IPS-NIHi7 (cell line): ENCODE data around the gene SLC4A4.

Experiments
- DNase-seq: peaks from one replicate; pipeline ENCODE4 v3.0.0; 2012; ENCODE audit warnings: mixed read lengths; ENCODE audit errors: extremely low spot score

Gene SLC4A4

DNA sequence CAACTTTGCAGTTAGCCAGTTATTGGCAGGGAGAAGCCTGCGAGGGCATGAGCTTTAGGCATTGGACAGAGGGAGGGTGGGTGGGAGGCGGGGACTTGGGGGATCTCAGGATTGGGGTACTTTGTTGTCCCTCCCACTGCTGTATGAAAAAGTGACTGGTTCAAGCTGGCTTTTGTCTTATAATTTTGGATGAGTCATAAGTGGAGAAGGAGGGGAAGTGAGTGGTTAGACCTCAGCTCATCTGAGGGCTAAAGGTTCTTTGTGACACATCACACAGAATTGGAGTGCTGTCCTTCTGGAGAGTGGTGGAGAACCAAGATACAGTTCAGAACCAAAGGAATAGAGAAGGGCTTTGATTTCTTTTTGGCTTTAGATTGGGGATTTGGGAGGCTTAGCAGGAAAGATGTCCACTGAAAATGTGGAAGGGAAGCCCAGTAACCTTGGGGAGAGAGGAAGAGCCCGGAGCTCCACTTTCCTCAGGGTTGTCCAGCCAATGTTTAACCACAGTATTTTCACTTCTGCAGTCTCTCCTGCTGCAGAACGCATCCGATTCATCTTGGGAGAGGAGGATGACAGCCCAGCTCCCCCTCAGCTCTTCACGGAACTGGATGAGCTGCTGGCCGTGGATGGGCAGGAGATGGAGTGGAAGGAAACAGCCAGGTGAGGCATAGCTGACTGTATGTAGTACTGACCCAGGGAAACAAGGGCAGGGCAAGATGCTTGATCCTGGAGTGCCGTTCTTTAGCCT, at the start of gene SLC4A4:
Gene SLC4A4, plus strand, starts transcription at position 175 of the 748 bp plus-strand sequence.
- no peak for DNase-seq

DNA sequence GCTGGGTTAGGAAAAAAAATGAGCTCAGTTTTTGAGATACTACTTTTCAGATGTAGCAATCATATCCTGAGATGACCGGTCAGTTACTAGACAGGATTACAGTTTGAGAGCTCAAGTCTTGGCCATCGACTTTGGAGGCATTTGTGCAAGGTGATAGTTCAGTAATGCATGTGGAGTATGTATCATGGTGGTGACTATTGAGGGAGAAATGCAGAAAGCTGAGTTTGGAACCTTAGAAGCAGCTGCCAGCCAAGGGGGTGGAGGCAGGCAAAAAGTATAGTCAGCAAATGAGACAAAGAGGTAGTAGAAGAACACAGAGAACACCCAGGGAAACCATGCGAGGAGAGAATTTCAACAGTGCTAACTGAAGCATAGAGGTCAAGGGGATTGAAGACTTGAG, 48.7 kb upstream of the SLC4A4 start:
- DNase-seq: no peak

DNA sequence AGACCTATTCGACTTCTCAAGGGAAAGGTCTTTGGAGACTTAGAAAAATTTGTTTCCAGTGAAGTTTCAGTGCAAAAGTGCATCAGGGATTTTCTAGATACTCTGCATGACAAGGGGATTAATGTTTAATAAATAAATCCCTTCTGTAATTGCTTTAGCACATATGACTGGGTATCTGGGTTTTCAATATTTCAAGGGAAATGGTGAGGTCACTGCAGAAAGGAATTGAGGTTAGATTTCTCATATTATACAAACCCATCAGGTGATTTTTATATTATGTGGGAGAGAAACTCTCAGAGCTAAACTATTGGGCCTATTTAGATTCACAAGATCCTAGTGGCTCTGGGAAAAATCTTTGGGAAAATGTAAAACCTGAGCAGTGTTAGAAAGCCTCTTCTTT, 48.3 kb upstream of the SLC4A4 start:
- DNase-seq: no peak

DNA sequence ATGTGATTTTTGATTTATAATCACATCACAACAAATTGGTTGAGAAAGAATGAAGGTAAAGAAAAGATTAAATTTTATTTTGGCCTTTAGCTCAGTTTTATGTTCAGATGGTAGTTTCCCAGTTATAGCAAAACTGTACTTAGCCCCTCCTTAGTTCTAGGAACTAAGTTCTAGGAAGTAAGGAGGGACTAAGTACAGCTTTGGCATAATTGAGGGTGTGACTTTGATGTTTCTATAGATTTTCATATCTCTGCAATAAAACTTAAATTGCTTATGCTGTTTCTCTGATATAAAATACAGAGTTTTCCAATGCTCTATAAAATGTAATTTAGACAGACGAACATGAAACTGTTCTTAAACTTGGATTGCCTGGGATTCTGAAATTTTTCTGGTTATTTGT, 46.6 kb upstream of the SLC4A4 start:
- DNase-seq: no peak

DNA sequence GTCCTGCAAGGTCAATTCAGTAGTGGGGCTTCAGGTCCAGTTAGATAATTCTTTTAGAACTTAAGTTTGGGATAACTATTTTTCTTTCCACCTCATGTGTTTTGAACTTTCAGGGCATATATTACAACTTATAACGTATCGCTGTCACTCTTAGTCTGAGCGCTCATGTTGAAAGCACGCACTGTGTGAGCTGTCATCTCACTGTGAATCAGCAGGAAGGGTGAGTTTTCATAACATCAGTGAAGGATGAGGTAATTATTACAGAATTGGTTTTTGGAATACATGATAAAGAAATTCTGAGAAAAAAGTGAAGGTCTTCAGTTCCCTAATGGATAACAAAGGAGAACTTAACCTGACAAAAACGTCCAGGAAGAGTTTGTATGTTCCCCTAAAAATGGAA, 45.1 kb upstream of the SLC4A4 start:
- DNase-seq: no peak

DNA sequence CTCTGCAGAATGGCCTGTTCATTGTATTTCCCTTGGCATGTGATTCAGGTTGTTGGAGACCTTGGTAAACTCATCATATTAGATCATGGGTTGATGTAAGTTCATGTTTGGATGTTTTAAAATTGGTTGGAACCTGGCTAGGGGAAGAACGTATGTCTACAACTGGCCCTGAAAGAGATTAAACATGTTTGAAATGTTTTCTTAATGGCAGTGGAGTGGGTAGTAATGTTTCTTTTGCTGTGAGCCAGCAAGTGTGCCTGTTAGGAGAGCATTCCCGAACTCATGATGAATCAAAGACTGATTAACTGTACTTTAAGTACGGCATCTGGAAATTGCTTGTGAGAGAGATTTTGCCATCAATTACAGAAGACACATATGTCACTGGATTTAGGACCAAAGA, 44.5 kb upstream of the SLC4A4 start:
- DNase-seq: no peak

DNA sequence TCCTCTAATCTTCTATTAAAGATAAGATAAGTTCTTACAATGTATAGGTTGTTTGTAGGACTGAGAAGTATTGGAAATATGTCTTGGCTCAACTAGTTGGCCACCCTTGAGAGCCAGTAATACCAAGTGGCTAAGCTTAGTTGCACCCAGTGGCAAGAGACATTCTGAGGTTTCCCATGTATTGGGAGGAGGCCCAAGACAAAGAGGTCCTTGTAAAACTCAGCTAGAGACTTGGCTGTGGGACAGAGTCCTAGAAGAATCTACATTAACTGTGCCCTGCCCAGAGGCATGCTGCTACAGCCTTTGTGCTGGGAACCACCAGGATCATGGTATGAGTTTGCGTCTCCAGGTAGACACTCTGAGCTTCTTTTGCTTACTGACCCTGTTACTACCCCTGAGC, 41.9 kb upstream of the SLC4A4 start:
- DNase-seq: no peak

DNA sequence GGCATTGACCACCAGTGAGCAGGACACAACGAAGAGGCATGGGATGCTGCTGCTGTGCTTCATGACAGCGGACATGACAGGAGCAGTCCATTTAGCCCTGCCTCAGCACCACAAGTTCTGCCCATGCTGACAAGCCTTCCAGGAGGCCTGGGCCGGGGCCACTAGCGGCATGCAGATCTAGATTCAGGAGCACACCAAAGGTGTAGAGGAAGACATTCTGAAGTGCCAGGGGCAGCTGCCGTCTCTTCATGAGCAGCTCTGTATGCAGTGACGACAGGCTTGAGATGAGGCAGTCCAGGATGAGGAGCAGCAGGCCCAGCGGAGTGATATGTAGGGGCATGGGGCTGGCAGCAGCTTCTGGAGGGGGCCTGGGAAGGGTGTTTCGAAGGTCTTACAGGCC, 38.5 kb upstream of the SLC4A4 start:
- no peak for DNase-seq

DNA sequence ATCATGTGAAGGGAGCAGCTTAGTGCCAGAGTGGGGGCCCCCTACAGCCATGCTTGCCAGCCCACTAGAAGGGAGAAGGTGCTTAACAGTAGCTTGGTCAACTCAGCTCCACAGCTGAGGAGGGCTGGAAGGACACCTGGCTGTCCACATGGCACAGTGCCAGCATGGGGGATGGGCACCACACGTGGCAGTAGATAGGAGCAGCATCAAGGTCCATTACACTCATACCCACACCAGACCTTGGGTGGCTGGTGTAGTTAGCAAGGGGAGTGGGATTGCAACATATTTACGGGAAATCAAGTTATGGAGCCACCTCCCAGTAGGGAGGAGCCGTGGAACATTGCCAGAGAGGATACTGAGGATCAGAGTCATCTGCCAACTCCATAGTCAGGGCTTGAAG, 37.9 kb upstream of the SLC4A4 start:
- DNase-seq: no peak

DNA sequence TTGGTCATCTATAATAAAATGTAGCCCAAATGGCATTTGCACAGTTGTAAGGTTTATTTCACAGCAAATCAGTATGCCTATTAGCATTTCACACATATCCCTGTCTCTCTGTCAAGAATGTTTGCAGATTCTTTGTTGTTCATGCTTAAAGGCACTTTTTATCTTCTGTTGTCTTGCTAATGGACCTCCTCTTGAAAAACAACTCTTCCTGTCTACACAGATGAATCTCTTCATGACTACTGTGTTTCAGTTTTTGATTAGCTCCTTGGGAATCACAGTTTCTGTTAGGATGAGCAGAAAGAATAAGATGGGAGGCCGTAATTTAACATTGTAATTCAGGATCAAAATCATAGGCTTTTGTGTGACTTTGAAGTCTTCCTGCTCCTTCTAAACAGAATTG, 35.5 kb upstream of the SLC4A4 start:
- DNase-seq: no peak

DNA sequence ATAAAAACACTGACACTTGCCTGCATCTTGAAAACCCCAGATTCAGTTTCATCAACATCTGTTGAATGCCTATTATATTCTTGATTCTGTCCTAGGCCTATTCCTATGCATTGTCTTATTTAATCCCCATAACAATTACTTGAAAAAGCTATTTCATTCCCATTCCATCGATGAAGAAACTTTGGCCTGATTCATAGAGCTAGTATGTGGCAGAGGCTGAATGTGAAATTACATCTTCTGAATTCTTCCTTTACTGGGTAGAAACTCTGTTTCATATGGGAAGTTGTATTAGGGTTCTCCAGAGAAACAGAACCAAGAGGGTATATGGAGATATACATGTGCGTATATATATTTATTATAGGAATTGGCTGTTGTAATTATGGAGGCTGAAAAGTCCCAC, 35.0 kb upstream of the SLC4A4 start:
- no peak for DNase-seq

DNA sequence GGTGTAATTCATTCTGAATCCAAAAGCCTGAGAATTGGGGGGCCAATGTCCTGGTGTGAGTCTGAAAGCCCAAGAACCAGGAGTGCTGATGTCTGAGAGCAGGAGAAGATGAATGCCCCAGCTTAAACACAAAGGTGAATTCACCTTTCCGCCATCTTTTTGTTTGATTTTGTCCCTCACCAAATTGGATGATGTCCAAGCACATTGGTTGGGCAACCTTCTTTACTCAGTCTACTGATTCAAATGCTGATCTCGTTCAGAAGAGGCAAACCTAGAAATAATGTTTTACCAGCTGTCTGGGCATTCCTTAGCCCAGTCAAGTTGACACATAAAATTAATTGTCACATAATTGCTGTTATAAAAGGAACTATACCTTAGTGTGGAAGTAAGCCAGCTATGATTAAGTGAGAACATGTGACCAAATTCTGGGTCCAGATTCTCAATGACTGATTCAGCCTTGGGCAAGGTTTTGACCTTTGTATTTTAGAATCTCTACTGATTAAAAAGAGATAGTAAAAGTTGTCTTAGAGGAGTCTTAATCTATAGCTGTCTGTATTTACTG, 34.5 kb upstream of the SLC4A4 start:
- DNase-seq: no peak

DNA sequence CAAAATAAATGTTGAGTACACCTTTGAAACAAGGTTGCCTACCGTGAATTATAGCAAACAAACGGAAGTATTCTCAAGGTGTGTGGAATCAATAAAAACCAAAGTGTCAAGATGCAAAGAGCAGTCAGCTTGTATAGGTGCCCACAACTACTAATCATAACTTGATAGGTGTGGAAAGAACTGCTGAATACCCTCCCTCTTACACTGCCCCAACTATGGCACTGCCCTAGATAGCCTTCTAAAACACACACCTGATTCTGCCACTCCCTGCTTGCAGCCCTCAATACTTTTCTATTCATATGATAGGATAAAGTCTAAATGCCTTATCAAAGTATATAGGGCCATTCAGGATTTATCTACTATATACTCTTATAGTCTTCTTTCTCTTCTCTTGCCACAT, 31.1 kb upstream of the SLC4A4 start:
- DNase-seq: no peak

DNA sequence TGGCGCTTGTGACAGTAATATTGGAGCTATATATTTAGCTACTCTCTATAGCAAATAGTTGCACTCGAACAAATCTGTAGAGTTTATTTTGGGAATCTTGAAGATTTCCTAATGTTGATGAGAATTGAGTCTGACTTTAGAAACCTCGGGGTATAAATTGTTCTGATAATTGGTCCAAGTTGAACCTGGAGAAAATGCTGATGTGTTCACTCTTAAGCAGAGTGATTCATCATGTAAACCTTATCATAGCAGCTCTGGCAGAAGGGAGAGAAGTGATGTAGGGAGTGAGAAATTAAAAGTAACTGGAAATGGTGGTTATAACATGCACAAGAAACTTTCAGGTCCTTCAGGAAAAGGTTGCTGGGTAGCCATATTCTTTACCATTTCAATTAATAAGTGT, 16.4 kb upstream of the SLC4A4 start:
- DNase-seq: no peak

DNA sequence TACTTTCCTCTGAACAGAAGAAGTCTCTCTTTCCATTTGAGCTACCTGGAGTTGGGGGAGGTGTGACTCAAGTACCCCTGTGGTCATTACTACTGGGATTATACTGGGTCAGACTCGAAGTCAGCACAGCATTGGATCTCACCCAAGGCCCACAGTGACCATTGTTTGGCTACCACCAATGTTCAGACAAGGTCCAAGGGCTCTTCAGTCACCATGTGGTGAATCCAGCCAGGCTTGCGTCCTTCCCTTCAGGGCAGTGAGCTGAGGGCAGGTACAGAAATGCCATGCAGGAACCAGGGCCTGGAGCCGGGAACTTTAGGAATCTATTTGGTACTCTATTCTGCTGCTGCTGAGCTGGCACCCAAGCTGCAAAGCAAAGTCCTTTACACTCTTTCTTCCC, 5.5 kb upstream of the SLC4A4 start:
- DNase-seq: no peak

DNA sequence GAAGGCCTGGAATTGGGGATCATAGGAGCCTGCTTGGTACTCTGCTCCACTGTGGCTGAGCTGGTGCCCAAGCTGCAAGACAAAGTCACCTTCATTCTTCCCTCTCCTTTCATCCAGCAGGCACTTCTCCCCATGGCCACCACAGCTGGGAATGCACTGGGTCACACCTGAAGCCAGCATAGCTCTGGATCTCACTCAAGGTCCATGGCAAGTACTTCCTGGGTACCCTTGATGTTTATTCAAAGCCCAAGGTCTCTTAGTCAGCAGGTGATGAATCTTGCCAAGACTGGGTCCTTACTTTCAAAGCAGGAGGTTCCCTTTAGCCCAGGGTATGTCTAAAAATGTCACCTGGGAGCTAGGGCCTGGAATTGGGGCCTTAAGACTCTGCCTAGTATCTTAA, 4.9 kb upstream of the SLC4A4 start:
- DNase-seq: no peak

DNA sequence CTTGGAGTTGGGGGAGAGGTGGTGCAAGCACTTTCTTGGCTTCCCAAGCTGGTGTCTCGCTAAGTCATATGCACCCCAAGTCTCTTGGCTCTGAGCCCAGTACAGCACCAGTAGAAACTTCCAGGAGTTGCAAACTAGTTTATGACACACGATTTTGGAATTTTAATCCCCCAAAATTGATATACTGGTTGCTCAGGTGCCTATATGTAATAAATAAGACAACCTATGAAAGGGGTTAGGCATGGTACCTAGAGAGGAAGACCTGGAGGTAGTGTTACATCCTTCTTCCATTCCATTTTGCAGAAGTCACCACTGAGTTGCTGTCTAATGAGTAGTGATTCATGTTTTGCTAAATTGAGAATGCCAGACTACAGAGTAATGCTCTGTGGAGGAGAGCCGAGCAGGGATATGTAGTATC, 4.3 kb upstream of the SLC4A4 start:
- no peak for DNase-seq

DNA sequence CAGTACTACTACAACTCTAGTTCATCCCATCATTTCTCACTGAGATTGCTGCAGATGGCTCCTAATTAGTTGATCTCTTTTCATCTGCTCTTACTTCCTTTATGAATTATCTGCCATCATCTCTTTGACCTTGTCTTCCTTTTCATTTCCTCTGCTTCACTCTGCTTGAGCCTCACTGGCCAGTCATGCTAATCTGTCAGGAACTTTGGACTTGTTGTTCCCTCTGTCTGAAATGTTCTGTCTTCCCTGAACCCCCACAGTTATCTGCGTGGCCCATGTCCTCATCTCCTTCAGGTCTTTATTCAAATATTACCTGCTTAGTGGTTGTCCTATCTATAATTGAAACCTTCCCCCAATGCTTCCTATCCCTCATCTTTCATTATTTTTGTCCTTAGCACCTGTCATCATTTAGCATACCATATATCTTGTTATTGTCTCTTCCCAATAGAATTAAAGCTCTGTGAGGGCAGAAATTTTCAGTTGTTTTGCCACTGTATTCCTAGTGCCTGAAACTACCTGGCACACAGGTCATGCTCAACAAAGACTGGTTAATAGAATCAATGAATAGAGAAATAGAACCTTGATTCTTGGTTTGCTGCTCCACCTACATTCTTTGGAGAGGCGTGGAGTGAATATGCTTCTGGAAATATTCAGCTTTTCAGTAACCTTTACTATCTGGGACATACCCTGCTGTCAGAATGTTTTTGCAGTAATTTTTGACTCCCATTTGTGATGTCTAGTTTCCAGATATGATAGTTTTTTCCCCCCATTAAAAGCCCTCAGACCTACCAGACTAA, 5.0 kb downstream of the SLC4A4 start:
- DNase-seq: no peak

DNA sequence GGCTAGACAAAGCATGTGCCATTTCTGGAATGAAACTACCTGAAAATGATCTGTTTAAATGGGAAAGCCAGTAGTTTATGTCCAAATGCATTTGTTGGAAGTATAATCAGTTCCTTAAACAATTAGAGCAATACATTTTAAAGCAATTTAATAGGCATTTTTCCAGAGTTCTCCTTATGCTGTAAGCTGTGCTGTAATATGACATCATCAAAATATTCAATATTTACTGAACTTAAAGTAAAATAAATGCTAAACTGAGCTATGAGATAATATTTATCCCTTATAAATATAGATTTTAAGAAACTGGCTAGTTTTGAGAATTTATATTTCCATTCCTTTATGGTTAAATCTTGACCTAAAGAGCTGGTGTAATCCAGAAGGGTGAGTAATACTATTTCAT, 7.9 kb downstream of the SLC4A4 start:
- no peak for DNase-seq

DNA sequence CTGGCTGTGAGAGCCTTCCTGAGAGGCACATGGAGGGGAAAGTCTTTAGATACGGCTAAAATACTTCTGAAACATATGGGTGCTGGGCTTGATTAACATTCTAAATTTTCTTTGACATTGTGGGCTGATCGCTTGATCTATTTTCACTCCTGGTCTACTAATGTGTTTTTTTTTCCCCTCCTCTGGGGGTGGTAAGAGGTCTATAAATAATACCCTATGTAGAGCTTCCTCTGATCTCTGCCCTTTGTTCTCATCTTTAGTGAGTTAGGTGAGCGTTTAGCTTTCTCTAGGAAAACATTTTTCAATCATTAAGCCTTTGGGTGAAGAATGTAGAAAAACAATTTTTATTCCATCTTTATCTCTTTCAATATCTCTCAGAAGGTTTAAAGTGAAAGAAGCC, 9.8 kb downstream of the SLC4A4 start:
- no peak for DNase-seq

DNA sequence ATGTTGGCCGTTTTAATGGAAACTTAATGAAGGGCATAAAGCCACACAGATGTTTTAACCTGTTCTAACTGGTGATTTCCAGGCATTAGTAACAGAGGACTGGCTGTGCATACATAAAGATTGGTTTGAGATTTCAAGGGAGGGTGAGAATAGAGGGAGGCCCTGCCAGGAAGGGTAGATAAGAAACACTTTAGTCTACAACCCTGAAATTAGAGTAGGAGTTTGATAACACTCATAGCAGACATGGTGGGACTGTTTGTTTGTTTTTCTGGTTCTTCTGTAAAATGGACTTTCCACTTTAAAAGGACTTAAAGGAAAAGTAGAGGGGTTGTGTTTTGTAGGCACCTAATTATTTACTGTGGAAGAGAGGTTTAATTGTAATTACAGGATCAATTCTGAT, 16.2 kb downstream of the SLC4A4 start:
- no peak for DNase-seq

DNA sequence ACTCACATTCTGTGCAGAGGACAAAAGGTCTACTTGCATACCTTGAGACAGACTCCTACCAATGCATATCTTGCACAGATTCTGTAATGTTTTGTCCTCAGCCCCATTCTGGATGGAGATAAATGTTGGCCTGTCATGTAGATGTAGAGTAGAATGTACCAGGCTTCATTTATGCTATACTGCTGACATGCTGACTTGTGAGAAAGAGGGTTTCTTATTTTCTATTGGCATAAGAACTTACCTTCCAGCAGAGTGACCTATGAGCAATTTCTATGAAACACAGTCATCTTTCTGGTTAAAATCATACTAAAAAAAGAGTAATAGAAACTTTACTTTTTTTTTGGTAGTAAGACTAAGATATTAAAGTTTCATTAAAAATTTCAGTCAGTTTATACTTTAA, 17.2 kb downstream of the SLC4A4 start:
- DNase-seq: no peak
